ENCODE results near the gene ZNF883.
A peak's percentile ranks its signal among the peaks of the same experiment; 100 is the strongest.
"Not testable (repeated sequence)": the region's sequence is repeated elsewhere in the genome, so short reads cannot be mapped to it uniquely, and the experiment has no call there.

ZNF883 gene

DNA sequence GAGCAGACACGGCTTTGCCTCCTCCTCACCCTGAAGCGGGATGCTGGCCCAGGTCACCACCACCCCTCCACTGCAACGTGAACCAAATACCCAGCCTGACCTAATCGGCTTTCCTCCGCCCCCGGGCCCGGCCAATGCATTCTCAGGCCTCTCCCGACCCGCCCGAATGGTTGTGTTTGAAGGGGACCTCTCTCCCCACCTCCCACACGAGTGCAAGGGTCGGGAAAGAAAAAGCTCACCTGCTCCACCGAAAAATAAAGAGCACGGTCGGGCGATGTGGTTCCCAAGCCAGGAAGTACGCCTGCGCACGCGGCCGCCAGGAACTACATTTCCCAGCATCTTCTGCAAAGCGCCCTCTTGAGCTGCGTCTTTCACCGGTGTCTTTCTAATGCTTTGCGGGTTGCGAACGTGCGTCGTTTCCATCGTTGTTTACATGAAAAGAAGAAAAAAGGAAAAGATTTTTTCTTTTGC lies at the start of gene ZNF883:
Gene ZNF883, minus strand, starts transcription at position 282 of the 471 bp plus-strand sequence.
- peak; percentile 49 for DNase-seq

DNA sequence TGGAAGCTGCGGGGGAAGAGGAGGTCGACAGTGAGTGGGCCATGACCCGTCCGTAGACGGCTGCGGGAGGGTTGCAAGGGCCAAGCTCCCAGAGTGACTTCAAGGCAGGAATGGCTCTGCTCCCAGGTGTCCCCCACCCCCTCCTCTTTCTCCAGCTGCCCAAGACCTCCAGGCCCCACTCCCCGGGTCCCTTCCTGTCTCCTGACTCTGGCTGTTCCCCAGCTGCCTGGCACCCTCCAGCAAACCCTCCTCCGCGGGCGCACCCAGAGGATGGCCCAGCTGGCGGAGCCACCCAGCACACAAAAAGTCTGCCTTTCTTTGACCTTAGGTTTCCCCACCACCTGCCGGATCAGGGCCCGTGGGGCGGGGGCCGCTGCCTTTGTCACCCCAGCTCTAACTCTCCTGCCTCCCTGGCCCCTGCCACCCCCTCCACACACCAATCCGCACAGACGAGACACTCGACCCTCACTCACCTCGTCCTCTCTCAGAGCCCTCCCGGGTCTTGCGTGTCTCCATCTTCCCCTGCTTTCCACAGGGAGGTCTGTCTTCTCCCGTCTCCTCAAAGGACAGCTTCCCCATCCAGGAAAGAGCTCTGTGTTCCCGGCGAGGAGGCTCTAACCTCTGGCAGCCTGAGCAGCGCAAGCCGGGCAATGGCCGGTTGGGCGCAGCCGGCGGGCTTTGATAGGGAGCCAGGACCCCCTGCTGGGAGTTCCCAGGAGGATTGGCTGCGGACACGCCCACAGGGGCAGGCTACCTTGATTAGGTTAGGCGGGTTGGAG lies 49.3 kb upstream of the ZNF883 start:
- not testable (repeated sequence) for DNase-seq

DNA sequence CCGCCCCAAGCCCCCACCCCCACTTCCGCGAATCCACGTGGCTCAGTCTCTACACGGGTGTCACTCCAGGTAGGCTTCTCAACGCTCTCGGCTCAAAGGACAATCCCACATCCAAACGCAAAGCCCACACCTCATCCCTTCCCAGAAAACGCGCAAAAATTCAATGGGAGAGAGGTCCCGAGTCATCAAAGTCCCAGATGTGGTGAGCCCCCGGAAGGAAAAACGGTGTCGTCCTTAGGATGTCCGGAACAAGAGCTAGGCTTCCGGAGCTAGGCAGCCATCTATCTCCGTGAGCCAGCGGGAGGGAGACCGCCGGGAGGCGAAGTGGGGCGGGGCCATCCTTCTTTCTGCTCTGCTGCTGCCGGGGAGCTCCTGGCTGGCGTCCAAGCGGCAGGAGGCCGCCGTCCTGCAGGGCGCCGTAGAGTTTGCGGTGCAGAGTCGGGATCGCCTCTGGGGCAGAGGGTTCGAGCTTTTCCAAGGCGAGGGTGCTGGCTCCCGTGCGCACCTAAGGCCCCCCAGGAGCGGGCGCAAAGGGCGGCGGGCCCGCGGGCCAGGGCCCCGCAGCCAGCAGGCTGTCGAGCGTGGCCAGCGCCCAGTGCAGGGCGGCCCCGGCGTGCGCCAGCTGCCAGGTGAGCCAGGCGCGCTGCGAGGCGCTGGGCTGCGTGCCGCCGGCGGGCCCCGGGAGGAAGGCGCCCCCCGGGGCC lies 47.7 kb upstream of the ZNF883 start:
- not testable (repeated sequence) for DNase-seq

DNA sequence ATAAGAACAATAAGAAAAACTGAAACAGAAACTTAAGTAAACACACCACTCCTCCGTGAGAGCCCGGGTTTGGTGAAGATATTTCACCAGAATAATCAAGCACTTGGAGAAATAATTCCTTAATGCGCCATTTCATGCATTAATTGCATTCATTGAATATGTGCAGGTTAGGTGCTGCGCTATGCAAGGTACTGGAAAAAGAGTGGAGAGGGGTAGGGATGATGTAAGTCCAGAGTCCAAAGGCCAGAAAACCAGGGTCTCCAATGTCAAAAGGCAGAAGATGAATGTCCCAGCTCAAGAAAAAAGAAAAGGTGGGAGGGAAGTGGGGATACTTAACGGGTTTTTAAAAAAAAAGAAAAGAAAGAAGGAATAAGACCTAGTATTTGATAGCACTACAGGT lies 45.2 kb upstream of the ZNF883 start:
- DNase-seq: no peak

DNA sequence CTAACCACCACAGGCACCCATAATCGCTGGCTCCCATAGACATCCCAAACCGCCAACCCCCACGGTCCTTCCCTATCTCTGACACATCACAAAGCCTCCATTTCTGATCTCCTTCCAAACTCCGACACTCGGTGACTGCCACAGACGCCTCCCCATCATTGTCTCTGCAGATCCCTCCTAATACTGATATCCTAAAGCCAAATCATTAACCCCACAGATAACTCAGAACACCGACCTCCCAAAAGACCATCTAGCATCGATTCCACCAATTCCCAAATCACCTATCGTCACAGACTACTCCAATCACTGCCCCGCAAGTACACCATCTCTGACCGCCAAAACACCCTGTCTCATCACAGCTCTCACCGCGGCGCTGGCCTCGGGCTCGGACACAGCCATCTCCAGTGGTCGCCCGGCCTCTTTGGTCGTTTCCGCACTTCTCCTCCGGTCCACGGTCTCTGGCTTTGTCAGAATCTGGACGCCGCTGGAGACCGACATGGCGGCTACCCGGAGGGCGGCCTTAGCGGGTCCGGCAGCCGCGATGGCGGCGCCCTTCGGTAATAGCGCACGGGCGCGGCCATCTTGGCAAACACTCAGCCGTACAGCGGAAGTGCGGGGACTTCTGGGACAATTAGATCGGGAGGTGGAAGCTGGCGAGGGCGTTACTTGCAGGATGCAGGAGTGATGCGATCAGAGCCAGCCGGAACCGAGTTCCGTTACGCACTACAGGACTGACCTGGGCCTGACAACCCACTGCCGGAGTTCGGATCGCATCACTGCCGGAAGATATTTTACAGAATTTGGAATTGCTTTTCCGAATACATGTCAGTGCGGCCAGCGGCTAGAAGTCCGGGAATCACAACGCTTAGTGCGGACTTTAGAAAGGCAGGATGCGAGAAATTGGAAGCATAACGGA lies 44.5 kb upstream of the ZNF883 start, which contains the start of gene ZFP37:
Gene ZFP37, minus strand, starts transcription at position 534 of the 916 bp plus-strand sequence. Its CDS starts 36 bp downstream, at position 498.
- peak; percentile 77 for DNase-seq

DNA sequence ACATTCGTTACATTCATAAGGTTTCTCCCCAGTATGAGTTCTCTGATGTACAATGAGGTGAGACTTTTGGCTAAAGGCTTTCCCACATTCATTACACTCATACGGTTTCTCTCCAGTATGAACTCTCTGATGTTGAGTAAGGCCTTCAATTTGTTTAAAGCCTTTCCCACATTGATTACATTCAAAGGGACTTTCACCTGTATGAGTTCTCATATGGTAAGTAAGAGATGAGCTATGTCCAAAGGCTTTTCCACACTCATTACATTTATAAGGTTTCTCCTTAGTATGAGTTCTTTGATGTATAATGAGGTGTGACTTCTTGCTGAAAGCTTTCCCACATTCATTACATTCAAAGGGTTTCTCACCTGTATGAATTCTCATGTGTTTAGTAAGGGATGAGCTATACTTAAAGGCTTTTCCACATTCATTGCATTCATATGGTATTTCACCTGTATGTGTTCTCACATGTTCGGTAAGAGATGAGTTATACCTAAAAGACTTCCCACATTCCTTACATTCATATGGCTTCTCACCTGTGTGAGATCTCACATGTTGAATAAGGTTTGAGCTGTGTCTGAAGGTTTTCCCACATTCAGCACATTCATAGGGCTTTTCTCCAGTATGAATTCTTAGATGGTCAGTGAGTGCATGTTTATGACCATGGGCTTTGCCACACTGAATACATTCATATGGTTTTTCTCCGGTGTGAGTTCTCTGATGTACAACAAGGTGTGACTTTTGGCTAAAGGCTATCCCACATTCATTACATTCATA lies 31.1 kb upstream of the ZNF883 start:
- DNase-seq: no peak

GRCh38 chr9:113026200-113026599 lies 14.2 kb upstream of the ZNF883 start:
- no peak for DNase-seq

DNA sequence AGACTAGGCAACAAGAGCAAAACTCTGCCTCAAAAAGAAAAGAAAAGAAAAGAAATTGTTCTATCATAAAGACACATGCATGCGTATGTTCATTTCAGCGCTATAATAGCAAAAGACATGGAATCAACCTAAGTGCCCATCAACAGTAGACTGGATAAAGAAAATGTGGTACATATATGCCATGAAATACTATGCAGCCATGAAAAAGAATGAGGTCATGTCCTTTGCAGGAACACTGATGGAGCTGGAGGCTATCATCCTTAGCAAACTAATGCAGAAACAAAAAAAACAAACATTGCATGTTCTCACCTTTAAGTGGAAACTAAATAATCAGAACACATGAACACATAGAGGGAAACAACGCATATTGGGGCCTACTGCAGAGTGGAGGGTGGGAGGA lies 6.3 kb upstream of the ZNF883 start:
- no peak for DNase-seq

GRCh38 chr9:113012492-113012891 lies 500 bp upstream of the ZNF883 start:
- DNase-seq: no peak

DNA sequence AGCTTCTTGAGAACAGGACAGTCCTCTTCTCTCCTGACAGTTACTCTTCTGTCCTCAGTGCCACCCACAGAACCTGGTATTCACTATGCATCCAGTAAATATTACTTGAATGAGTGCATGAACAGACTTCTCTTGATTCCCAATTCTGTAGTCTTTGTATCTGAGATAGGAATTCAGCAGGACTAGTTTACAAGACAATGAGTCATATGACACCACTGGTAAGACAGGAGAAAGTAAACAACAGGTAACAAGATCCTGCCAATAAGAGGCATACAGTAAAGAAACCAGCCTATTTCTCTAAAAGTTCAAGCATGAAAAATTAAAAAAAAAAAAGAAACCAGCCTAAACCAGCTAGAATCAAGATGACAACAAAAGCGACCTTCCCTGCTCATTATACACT lies 6.2 kb downstream of the ZNF883 start:
- DNase-seq: no peak

DNA sequence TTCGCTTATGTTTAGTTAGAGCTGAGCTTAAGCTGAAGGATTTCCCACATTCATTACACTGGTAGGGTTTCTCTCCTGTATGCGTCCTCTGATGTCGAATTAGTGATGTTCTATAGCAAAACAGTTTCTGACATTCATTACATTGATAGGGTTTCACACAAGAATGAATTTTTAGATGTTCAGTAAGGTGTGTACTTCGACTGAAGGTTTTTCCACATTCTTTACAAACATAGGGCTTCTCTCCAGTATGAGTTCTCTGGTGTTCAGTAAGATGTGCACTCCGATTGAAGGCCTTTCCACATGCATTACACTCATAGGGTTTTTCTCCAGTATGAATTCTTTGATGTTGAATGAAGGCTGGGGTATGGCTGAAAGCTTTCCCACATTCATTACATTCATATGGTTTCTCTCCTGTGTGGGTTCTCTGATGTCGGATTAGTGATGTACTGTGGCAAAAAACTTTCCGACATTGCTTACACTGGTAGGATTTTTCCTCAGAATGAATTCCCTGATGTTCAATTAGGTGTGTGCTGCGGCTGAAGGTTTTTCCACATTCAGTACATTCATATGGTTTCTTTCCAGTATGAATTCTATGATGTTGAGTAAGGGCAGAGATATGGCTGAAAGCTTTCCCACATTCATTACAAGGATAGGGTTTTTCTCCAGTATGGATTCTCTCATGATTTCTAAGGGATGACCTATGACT lies 14.6 kb downstream of the ZNF883 start:
- DNase-seq: peak; percentile 2

GRCh38 chr9:112971415-112971814 lies 40.6 kb downstream of the ZNF883 start:
- peak; percentile 50 for DNase-seq

DNA sequence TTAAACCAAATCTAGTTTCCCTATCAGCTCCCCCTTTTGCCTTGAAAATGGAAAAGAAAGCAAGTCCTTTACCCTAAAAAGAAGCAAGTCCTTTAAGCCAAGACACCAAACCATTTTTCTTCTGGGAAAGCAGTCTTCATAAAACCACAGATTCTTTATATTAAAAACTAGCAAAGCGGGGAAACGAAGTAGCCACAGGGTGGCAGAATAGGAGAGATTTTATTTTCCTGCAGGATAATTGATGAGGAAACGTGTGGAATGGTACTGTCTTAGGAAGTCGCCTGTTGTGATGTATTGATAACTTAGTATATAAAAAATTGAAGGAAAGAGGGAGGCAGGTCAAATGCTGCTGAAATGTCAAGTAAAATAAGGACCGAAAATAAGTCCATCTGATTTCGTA lies 41.1 kb downstream of the ZNF883 start:
- DNase-seq: no peak

DNA sequence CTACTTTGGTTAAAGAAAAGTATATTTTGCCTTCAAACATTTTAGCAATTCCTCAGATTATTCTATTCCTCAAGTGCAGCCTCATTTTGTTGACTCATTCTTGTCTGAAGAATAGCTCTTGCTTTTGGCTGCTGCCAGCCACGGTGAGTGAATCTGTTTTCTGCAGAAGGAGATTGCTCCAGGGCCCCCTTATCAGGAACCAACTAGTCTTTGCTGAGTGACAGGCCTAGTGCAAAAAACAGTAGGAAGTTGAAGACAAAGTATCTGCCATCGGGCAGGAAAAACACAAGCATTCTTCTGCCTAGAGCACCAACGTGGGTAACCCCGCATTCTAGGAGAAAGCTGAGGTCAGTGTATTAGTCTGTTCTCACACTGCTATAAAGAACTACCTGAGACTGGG lies 42.3 kb downstream of the ZNF883 start:
- peak; percentile 52 for DNase-seq

- DNase-seq: no peak
Measured at GRCh38 chr9:112955550-112955949, 56.4 kb downstream of the ZNF883 start.

- DNase-seq: peak; percentile 5
Measured at GRCh38 chr9:112945620-112946208, 66.3 kb downstream of the ZNF883 start.

DNA sequence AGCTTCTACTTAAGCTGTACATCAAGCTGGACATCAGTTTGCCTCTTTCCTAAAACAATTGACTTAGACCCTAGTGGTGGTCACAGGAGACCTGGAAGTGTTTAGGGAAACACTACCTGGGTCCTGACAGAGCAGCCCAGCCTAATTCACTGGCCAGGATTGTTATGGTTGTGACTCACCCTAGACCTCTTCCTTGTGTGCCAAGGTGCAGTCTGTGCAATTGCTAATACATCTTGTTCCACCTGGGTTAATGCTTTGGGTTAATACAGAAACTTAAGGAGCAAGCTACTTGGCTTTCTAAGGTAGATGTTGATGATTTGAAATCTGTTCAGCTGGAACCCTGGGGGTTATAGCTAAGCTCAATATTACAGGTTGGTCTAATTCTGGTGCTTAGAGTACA lies 72.6 kb downstream of the ZNF883 start:
- DNase-seq: no peak

DNA sequence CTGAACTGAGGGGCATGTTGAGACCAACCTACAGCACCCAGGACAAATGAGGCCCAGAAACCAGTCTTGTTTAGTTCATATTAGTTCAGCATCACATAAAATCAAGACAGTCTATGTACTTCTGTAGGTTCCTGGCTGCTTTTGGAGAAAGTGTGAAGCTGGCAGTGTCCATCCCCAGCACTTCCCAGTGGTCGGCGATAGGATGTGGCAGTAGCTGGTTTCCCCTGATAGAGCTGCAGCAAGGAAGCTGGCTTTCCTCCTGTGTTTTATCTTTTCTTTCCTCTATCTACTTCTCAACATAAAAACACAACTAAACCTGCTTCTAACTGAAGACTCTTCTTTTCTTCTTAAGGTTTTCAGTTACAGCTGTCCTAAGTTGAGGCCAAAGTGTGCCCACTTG lies 78.3 kb downstream of the ZNF883 start:
- DNase-seq: peak; percentile 57

DNA sequence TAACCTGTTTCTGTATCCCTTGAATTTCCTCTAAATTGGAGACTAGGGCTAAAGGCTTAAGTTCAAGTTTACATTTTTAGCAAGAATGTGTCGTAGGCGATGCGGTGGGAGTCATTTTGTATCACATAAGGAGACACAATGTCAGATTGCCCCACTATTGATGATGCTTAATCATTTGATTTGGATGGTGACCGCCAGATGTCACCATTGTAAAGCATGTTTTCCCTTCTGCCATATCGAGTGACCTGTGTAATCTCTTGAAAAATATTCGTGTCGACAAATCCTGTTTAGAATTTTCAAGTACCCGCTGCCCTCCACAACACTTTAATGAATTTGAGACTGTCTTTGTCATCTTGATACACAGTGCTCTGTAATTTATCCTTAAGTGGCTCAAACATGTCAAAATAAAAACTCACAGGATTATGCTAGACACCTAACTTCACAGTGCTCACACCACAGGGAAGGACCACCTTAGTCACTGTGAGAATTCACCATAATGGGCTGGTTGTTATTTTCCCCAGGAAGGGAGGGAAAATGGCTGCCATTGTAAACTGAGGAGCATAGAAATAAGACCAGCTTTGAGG lies 86.8 kb downstream of the ZNF883 start:
- DNase-seq: peak; percentile 60

DNA sequence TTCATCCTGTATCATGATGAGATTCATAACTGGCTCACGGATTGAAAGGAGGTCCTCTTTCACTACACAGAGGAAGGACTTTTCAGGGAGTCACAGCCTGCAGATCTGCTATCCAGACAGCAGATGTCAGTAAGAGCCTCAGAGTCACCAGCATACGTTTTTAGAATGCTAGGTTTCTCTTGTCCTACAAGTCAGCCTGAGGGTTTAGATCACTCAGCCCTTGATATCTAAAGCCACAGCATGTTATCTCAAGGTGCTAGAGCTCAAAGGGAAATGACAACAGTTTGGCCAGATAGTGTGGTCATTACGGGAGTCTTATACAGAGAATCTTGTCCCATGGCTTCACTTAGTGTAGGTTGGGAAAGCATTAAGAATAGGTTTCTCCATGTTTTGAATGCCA lies 90.4 kb downstream of the ZNF883 start:
- DNase-seq: peak; percentile 80

DNA sequence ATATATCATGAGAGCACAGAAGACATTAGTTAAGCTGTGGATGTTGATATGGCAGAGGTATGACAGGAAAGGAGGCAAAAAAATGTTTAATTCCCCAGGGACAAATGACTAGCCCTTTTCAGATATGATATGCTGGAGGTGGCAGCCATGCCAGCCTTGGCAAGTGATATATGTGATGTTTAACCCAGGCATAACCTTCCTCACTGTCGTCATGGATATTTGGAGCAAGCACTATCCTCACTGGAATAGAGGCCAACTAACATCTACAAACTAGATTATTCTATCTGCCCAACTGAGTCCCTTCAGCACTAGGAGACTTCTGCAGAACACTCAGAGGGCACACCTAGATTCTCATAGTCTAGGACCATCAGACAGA lies 94.0 kb downstream of the ZNF883 start:
- no peak for DNase-seq
